ENCODE measurements around the gene BICD1.
"Not testable (repeated sequence)": the region's sequence is repeated elsewhere in the genome, so short reads cannot be mapped to it uniquely, and the experiment has no call there.

BICD1 gene

GRCh38 chr12:32196250-32197198, 89.9 kb downstream of the BICD1 start:
- no peak for DNase-seq (ENCODE audit: low read depth)

GRCh38 chr12:32197421-32197820, 90.8 kb downstream of the BICD1 start:
- DNase-seq (ENCODE audit: low read depth), result no peak

DNA sequence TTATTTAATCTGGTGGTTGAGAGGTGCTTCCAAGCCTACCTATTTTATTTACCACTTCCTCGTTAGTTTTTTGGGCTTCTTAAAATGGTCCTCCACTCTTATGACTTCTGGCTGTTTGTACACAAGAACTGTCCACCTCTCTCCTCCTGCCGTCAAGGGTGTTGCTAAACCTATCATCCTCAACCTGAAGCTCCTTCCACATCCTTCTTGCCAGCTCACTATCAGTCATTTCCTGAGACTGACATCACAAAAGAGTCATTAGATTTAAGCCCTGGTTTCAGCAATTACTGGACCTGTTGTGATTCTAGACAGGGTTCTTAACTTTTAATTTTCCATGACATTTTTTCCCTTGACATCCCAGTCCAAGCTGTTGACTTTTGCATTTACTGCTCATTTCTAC, 91.9 kb downstream of the BICD1 start:
- DNase-seq (ENCODE audit: low read depth), result no peak

DNA sequence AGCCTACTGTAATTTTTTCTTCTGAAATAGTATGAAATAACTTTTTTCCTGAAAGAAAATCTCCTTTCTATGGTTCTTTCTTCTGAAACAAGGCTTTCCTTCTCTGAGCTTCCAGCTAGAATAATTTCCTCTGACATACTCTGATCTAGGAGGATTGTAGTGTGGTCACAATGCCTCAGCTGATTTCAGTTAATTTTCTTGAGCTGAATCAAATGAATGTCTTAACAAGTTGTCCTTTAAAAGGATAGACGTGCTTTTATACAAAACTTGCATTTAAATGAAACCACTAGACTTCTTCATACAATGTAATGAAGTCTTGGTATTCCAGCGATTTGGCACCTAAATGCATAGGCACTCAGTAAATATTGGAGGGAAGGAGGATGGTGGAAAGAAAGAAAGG, 94.4 kb downstream of the BICD1 start:
- DNase-seq (ENCODE audit: low read depth), result no peak

GRCh38 chr12:32201976-32202375, 95.3 kb downstream of the BICD1 start:
- DNase-seq (ENCODE audit: low read depth), result no peak

DNA sequence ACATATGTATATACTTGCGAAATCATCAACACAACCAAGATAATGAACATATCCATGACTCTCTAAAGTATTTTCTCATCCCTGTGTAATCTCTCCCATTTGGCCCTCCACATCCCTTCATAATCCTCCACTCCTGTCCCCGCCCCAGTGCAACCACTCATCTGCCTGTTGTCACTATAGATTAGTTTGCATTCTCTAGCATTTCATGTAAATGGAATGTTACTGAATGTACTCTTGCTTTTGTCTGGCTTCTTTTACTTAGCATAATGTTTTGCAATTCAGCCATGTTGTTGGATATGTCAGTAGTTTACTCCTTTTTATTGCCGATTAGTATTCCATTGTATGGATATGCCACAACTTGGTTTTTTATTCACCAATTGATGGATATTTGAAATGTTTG, 99.1 kb downstream of the BICD1 start:
- no peak for DNase-seq (ENCODE audit: low read depth)

GRCh38 chr12:32208355-32208754, 101.7 kb downstream of the BICD1 start:
- DNase-seq (ENCODE audit: low read depth), result no peak

DNA sequence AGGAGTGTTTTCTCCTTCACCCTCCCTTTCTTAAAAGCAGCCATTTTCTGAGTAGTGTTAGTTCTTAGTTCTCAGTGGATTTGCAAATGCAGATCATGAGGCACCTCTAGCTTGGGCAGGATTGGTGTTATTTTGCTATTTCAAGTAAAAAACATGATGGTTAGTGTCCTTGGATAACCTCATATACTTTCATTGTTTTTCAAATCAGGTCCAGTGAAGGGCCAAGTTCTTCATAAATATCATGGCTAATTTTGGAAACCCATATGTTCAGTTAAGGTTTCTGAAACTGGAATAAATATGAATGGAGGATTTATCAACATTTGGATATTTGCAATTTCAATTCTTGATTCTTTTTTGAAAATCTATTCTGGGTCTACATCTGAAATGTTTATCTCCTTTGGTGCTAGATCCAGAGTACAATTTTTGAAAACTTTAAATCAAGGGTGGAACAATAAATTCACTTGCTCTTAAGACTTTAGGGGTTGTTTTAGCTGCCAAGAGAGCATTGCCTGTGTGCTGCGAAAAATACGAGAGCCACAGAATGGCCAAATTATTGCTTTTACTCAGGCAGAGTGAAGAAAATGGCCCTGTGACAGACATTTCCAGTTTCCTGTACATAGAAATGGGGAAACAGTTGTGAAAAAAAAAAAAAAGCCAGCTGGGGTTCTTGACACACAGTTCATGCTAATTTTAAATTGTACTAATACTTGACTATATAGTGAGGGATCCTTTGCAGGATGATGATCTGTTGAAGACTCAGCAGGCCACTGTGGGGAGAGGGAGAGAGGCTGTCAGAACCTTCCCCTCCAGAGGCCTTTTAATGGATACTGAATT, 104.6 kb downstream of the BICD1 start:
- no peak for DNase-seq (ENCODE audit: low read depth)

DNA sequence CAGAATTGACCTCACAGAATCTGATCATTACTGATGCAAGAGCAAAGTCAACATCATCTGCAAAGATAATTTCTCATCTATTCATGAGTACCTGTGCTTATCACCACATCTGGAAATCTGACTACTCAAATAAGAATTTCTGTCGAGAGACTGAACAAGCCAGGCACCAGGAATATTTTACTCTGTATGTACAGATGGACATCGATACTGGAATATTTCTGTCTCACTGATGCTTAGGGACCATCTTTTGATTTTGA, 105.2 kb downstream of the BICD1 start:
- DNase-seq (ENCODE audit: low read depth), result no peak

DNA sequence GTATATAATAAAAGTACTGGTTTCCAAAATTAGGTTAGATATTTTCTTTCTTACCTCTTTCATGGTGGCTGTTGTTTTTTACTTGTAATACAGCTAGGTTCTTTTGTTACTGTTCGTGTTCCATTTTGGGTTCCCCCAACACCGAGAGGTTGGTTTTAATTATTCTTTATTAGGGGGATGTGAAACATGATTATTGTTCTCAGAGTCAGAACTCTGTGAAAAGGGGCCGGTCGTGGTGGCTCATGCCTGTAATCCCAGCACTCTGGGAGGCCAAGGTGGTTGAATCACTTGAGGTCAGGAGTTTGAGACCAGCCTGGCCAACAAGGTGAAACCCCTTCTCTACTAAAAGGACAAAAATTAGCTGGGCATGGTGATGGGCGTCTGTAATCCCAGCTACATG, 108.1 kb downstream of the BICD1 start:
- no peak for DNase-seq (ENCODE audit: low read depth)

DNA sequence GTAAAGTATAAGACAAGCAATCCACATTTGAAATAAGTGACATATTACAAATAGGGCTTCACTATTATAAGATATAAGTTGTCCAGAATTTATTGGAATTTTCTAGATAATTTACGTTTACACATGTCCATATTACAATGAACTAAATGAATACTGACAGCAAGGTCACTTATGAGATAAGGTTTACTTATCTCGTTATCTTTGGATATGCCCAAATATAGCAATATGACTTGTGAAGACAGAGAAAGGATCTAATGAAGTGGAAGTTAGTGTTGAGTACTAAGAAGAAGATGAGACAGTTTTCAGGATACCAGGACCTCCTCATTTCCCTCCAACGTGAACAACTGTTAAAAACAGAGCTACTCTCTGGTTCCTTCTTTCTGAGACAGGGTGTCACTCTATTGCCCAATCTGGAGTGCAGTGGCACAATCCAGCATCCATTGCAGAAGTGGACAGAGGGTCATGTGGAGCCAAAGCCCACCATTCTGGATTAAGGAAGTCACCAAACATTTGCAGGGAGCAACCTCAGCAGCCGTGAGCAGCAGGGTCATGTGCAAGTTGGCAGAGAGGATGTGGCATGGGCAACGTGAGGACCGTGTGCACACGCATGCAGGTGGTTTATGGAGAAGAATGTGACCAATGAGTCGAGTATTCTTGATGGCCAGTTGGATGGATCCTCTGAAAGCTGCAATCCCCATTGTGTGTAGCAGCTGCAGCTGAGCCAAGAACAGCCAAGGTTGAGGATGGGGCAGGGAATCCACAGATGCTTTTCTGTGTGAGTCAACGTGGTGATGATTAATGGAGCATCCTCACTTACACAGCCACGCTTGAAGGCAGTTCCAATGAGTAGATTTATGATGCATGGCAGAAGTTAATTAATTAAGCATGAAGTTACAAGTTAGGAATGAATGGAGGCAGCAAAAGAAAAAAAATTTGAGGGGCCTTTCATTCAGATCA, 111.0 kb downstream of the BICD1 start:
- DNase-seq (ENCODE audit: low read depth), result peak; percentile 68

GRCh38 chr12:32223941-32224340, 117.3 kb downstream of the BICD1 start:
- no peak for DNase-seq (ENCODE audit: low read depth)

DNA sequence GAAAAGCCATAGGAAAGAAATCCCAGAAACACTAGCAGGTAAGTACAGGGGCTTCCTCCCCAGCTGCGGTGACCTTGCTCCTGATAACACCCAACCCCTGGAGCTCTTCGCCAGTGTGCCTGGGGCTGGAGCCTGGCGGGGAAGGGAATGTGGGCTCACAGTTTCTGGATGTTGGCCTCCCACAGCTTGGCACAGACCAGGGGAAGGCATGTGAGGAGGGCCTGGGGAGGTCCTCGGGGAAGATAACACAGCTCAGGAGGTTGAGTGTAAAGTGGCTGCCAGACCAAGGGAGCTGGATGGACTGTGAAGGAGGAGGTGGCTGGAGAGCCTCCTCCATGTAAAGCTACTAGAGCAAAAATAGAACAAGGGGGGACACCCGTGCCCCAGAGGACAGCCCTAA, 120.1 kb downstream of the BICD1 start:
- DNase-seq (ENCODE audit: low read depth), result no peak

DNA sequence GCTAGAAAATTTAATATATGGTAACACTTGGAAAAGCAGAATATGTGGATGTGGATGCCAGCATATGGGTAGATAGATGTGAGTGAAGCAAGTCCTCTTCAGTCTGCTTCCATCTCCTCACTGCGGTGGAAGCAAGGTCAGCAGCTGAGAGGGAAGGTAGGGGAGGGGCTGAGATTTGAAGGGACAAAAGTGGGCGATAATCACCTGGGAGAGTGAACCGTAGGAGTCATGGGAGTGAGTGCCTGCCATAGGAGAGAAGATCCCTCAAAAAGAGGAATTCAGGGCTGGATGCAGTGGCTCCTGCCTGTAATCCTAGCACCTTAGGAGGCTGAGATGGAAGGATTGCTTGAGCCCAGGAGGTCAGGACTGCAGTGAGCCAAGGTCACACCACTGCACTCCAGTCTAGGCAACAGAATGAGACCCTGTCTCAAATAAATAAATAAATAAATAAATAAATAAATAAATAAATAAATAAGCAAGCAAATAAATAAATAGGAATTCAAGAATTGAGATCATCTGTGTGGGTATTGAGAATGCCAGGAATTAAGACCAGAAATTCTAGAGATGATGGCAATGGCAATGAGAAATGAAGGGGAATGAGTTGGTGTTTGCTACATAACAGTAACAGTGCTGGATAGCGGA, 123.4 kb downstream of the BICD1 start:
- DNase-seq (ENCODE audit: low read depth), result no peak

DNA sequence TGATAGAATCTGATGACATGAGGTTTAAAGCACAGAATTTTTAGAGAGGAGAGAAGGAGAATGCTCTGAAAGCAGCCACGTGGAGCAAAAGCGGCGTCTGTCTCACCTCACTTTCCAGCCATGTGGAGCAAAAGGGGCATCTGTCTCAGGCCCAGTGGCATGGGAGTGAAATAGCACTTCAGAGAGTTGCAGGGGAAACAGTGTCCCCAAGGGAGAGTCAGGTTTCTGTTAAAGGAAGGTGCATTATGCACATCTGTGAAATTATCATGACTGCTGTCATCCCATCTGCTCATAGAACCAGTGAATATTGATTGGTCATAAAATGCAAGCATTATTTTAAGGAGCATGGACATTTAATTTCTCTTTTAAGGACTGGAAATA, 124.0 kb downstream of the BICD1 start:
- DNase-seq (ENCODE audit: low read depth), result no peak

GRCh38 chr12:32231361-32231760, 124.7 kb downstream of the BICD1 start:
- DNase-seq (ENCODE audit: low read depth), result not testable (repeated sequence)

- DNase-seq (ENCODE audit: low read depth), result no peak
Measured at GRCh38 chr12:32233568-32233967, 126.9 kb downstream of the BICD1 start.

GRCh38 chr12:32235251-32235650, 128.6 kb downstream of the BICD1 start:
- DNase-seq (ENCODE audit: low read depth), result no peak

DNA sequence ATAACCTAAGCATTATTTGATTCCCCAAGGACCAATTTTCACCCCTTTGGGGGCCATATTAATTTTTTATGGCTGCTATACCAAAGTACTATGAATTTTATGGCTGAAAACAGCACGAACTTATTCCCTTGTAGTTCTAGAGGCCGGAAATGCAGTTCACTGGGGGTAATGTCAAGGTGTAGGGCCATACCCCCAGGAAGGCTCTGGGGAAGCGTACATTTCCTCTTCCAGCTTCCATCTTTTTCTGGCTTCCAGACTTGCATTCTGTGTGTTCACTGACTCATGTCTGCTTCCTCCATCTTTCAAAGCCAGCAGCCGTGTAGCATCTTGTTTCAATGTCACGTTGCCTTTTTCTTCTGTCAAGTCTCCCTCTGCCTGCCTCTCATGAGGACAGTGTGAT, 133.5 kb downstream of the BICD1 start:
- no peak for DNase-seq (ENCODE audit: low read depth)

GRCh38 chr12:32240831-32241230, 134.2 kb downstream of the BICD1 start:
- no peak for DNase-seq (ENCODE audit: low read depth)

GRCh38 chr12:32242641-32243040, 136.0 kb downstream of the BICD1 start:
- no peak for DNase-seq (ENCODE audit: low read depth)
